Hematopoietic multipotent progenitor cell treated with erythropoietin and hydrocortisone succinate and interleukin-3 and kit ligand, for 15 days (in vitro differentiated cells): ENCODE results near the gene CCDC169.
"Not testable (repeated sequence)": the region's sequence is repeated elsewhere in the genome, so short reads cannot be mapped to it uniquely, and the experiment has no call there.

Experiments
- DNase-seq: peaks from one replicate; pipeline ENCODE4 v3.0.0-alpha.2; 2015; ENCODE audit warnings: low spot score

The CCDC169 gene

DNA sequence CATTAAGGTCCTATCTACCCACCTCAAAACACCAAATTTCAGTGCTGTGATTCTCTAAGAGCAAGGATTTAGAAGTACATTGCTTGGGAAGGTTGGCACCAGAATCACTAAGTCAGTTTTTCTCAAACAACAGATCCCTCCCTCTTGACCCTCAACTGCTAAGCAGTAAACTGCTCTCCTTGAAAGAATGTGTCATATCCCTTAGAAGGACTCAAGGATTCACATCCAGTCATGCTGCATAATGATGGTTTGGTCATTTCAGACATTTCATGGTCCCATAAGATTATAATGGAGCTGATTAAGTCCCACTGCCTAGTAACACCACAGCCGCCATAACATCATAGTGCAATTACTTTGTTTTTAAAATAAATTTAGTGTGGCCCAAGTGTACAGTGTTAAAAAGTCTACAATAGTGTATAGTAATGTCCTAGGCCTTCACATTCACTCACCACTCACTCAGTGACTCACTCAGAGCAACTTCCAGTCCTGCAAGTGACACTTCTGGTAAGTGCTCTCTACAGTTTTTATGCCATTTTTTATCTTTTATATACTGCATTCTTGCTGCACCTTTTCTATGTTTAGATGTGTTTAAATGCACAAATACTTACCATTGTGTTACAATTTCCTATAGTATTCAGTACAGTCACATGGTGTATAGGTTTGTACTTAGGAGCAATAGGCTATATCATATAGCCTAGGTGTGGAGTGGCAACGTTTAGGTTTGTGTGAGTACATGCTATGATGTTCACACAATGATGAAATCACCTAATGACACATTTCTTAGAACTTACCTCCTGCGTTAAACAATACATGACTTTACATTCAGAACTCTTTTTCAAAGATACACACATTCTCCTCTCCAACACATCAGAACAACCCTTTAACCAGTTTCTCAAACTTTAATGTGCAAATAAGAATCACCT is 15.7 kb upstream of the CCDC169 start:
- DNase-seq = no peak

DNA sequence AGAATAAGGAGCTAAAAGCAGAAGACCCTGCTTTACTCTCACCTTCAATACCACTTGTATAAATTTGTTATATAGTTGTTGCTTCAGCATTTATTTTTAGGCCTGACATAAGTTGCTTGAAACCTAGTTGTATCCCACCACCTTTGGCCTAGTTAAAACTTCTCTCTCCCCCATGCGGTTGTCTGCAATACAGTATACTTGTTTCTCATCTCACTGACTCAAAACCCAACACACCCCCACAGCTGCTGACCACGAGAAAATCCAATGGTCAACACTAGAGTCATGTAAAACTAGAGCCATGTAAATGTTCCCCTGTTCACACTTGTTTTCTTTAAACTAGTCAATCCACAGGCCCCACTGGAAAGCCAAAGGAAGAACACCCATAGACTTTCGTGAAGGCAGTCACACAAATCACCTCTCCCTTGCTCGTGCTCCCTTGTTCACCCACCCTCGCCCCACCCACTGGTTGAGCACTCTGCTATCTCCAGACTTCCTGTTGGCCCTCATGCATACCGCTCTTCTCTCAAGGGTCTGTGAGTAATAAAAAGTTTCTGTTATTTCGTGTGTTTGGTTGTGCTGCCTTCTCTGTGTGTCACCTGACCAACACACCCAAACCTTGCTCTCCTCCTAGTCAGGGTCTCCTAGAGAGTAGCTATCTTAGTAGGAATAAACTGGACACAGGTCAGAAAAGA is 12.9 kb upstream of the CCDC169 start:
- DNase-seq = no peak

DNA sequence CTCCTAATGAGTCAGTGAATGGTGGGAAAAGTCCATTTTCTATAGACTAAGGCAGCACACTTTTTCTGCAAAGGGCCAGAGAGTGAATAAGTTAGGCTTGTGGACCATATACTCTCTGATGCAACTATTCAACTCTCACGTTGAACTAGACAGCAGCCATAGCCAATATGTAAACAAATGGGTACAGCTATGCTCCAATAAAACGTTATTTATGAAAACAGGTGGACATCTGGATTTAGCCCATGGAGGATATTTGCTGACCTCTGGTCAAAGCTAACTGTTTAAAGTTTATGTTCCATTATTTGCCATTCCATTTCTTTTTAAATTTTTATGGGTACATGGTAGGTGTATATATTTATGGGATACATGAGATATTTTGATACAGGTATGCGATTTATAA is 4.7 kb upstream of the CCDC169 start:
- no peak for DNase-seq

DNA sequence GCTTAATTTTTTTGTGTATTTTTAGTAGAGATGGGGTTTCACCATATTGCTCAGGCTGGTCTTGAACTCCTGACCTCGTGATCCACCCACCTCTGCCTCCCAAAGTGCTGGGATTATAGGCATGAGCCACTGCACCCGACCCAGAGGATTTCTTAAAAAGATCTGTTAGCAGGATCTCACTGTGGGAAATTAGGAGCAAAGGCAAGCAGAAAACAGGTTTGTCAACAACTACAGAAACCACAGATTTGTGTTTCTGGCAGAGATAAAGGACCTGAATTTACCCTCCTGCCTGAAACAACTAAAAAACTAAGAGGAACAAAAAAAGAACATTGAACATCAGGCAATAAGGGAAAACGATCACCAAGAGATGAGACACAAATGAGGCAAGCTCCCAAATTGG is 1.9 kb upstream of the CCDC169 start:
- DNase-seq = not testable (repeated sequence)

DNA sequence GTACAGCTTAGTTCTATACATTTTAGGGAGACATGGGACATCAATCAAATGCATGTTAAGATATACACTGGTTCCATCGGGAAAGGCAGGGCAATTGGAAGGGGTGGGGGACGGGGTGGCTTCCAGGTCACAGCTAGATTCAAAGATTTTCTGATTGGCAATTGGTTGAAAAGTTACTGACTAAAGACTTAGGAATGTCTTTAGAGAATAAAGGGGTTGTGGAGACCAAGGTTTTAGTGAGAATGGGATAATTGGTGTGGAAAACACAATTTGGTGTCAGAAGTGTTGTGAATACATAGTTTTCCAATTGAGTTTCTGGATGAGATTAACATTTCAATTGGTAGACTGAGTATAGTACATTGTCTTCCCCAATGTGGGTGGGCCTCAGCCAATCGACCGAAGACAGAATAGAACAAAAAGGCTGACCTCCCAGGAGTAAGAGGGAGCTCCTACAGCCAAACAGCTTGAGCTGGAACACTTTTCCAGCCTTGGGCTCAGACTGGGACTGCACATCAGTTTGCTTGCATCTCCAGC is 988 bp upstream of the CCDC169 start:
- no peak for DNase-seq

DNA sequence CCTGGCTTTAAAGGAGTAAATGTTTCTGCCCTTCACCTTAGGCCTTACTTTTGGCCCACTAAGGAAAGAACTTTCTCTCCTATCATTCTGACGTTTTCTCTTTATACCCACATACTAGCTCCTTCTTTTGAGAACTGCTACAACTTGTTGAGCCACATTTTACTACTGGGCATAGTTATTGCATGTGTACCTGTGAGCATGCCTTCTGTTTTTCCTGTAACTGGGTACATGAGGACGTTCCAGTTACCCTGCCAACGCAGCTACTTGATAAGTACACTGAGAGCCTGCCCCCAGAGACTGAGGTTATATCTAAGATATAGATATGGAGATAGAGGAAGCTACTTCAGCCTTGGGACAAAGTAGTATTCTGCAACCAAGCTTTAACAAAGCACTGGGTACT is 3.5 kb downstream of the CCDC169 start:
- DNase-seq = no peak

DNA sequence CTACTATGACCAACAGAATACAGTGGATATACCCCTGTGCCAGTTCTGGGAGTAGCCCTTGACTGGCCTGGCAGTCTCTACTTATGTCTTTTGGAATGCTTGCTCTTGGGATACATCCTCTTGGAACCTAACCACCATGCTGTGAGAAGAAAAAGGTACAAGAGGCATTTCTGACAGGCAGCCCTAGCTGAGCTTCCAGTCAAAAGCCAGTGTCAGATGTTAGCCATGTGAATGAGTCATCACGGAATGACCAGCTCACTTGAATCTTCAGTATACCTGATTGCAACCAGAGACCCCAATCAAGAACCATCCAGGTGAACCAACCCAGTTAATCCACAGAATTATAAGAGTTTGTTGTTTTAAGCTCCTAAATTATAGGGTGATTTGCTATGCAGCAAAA is 4.1 kb downstream of the CCDC169 start:
- DNase-seq = no peak

DNA sequence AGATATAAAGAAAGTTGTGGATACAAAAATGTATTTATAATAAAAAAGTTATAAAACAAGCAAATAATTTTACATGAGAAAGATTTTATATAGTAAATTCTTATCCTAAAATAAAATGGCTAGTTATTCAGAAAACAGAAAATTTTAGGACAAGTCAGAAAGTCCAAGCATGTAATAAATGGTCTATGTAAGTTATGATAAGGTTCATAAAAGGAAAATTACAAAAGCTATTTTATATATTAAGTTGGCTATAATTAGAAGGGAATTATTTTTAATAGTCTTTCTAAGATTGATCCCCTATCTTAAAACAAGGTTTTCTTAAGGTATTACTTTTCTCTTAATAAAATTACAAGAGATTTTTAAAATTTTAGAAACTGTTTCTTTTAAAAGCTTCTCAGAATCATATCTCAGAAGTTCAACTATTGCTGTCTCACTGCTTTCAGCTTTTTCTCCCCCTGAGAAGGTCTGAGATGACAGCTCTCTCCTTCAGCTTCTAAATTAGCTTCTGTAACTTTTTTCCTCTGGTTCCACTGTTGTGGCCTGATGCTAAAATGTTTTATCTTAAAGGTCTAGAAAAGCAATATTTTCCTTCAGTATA is 8.7 kb downstream of the CCDC169 start:
- DNase-seq = no peak

DNA sequence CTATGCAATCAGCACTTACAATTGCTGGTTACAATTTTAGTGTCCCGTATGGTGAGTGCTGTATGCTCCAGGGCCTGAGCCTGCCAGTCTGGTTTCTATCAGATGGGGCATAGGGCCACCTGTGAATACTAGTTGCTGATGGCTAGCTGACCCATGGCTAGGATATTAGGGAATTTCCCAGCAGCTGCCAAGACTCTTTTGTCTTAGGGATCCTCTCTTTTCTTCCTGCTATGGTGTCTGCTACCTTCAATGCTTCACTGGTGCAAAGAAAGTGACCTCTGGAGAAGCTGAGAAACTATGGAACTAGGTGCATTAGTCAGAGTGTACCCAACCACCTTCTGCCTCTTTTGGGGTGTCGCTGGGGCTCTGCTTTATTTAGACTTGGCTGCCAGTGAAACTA is 11.6 kb downstream of the CCDC169 start:
- DNase-seq = no peak

DNA sequence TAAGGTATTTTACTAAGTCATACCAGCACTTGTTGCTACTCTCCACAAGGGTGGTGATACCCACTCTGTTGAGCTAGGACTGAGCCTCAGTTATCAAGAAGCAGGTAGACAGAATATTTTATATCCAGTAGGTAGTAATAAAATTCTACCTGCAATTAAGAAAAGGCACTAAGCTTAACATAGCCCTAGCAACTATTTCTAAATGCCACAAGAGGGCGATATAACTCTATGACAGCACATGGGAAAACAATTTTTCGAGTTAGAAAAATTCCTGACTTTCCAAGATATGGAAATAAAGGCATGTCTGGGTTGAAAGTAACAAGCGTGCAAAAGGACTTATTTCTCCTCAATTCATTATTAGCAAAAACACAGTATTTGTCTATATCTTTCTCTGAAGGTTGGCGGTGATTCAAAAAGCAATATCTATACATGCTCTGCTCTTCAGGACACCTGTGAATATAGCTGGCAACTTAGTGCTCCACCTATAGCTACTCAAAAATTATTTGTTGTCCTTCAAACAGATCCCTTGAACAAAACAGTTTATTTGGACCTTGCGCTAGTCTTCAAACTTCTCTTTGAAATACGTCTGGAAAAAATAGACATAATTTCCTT is 14.7 kb downstream of the CCDC169 start:
- DNase-seq = peak; percentile 66

DNA sequence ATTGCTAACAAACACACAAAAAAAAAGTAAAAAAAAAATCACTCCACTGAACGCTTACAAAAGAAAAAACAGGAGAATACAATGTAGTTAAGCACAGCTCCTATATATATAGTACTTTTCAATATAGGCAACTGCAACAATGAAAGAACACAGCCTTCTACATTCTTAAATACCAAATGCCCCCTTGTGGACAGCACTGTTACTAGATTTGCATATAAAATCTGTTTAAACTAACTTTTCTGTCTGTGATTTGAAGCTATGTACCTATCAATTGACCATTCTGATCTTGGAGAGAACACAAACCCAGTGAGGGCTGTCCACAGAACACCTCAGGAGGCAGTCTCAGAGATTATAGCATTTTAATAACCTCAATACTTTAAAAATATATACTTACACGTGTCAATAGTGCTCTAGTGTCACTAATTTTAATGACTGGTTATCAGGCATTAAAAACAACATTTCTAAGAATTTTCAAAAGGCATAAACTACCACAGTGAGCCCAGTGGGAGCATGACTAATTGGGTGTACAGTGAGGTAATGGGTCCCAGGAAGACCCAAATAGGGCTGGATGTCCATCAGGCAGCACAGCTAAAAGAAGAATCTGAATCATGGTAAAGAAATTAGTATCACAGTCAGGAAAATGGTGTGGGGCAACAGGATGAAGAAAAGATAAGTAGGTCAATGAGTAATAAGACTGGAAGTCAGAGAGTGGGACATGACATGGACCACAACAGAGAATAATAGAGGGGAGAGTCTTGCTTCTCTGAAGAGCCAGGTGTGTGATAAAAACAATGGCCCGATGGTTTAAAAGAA is 22.2 kb downstream of the CCDC169 start:
- peak; percentile 18 for DNase-seq

DNA sequence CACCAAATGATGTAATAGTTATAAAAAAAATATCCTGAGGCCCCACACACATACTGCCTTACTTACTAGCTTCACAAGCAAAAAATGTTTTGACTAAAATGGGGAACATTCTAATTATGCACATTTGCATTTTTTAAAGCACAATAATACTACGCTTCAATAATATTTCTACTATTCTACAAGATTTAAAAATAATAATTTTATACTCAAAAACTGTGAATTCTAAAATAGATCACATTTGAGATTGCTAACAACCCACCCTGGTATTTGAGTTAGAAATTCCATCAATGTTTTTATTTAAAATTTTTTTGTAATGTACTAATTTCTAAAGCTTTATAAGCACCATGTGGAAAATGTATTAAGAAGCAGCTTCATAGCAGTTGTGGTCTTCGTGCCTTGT is 24.2 kb downstream of the CCDC169 start:
- no peak for DNase-seq

DNA sequence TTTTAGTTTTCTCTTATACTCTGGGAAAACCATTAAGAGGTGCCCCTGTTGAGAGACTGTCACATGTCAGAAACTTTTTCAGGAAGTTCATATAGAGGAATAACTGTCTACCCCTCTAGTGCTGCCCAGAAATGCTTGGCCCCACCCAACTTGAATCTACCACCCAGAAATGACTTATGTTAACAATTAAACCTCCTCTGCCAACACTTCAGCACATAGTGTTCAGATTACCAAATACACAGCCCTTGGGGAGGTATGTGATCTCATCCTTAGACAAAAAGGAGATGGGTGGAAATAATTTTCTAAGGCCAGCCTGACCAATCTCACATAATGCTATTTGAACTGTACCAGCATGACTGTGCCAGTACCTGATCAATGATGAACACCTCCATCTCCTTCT is 35.6 kb downstream of the CCDC169 start:
- DNase-seq = no peak

DNA sequence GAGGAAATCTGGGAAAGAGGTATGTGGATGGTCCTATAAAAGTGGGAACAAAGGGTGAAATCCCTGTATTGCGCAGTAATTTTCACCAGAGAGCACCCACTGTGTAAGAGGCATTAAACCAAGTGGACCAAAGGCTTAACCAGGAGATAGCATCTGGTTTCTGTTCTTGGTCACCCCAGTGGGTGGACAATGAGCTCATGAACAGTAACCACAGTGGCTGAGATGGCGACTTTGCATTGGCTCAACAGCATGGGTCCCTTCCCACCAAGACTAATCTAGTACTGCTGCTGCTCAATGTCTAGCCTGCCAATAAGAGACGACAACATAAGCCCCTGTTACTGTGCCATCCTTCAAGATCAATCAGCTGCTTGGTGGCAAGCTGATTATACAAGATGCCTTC is 36.6 kb downstream of the CCDC169 start:
- no peak for DNase-seq

DNA sequence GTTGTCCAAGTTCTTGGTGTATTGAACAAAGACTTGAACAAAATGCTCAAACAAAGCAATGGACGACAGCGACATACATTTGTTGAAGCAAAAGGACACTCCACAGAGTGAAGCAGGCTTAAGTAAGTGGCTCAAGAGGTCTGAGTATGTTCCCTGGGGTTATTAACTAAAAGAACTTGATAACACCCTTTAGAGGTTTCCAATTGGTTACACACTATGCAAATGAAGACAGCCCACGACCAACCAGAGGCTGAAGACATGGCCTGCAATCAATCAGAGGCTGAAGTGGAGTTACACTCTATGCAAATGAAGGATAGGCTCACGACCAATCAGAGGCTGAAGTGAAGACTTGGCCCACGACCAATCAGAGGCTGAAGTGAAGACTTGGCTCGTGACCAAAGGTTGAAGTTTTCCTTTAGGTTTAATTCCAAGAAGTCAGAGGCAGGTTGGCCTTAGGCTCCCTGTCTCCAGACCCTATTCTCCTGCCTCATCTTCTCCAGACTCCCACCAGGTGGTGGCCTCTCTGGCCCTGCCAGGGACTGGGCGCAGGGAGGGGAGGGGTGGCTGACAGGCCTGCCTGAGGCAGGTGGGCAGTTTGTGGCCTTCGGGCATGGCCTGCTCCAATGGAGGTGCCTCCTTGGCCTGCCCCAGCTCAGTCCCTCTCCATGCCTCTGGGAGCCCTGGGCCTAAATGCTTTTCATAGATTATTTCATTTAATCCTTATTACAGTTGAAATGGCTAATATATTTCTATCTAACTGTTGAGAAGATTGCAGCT is 38.1 kb downstream of the CCDC169 start:
- no peak for DNase-seq

DNA sequence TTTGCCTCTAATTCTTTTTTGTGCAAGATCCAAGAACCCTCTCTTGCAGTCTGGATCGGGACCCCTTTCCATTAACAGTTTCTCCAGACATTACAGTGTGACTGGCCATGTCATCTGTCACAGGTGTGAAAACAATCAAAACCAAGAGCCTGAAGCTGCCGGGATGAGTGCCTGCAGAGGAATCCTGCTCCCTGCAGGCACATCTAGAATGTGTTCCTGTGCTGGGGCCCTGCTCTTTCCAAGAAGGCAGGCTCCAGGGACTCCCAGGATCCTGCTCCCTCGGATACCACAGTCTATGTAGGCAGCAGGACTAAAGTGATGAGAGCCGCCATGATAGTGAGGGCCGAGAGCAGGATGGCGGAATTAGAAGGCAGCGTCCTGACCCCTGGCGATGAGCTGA is 38.8 kb downstream of the CCDC169 start:
- DNase-seq = no peak

DNA sequence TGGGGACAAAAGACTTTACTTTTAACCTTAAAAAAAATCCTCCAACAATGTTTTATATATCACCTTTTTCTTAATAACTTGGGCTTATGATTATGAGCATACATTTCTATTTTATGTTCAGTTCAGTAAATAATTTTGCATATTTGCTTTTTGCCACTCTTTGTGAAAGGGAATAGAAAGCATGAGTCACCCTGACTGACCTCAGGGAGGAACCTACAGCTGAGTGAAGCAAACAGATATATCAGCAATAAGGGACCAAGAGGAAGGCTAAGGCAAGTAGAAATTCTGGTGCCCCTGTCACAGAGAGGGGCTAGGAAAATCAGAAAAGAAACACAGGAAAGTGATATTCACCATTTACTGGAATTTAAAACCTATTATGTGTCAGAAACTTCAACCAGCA is 46.1 kb downstream of the CCDC169 start:
- no peak for DNase-seq

DNA sequence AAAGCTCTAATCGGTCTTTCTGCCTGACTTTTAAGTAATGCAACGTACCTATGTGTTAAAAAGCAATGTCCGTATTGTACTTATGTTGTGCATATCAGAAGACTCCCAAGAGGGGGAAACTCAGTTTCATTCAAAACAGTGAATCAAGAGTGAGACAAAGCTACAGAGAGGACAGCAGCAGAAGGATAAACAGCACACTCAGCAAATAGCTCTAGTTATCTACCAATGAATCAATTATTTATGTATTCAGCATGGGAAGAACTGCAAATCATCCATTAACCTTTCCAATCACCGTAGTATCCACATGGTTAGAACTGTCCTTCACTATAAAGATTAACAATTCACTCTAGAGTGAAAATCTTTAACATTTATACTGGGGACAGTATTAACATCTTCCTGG is 46.6 kb downstream of the CCDC169 start:
- DNase-seq = no peak

DNA sequence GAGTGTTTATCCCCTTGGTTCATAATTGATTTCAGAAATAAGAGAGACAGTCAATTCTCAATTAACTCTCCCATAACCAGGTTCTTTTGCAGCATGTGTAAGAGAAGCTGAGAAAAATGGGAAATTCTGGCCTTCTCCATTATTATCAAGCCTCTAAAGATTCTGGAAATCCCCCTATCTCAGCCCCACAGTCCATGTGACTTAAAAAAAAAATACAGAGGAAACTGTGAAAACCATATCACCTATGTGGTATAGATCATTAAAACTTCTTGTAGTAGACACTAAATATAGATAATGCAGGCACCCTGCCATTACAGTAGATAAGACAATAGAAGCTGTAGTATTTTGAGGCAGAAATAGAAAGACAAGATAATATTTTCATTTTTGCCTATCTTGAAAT is 48.9 kb downstream of the CCDC169 start:
- no peak for DNase-seq

DNA sequence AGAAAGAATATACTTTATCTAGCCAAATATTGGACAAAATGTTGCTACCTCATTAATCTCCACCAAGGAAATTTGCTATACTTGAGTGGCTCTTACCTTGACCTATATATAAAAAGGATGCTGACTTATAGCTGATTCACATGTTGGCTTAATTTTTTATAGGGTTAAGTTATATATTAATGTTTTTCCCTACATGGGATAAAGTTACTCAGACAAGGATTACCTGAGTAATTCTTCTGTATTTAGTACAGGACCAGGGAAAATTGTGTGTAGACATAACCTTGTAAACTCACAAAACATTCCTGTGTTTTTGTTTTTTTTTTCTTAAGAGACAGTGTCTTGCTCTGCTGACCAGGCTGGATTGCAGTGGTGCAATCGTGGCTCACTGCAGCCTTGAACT is 52.6 kb downstream of the CCDC169 start:
- DNase-seq = no peak

DNA sequence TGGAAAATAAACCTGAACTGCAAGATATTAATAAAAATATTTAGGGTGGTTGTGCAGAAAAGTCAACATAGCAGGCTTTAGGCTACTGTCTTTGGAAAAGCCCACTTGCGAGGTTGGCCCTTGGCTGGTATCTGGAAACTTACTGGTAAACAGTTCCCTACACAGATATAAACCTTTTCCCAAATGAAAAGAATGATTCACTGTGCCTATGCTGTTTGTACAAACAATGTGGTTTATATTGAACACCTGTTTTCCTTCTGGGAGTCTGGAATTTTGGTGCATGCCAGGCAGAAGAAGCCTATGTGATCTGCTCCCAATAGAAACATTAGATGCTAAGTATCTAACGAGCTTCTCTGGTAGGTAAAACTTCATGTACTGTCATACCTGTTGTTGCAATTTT is 53.5 kb downstream of the CCDC169 start:
- no peak for DNase-seq
